Duodenal mucosa (tissue), 2 donors: Measurements from ENCODE around the gene WDR20.

Source experiments
- H3K27ac ChIP-seq: one replicate; pipeline ENCODE4 v1.7.0; 2013; ENCODE audit warnings: low read depth, low read length
- H3K27me3 ChIP-seq, 2 donors: one replicate each; pipeline ENCODE4 v1.7.0; 2013; ENCODE audit warnings: low read length in 2 of 2, control low read depth in 1 of 2; ENCODE audit not compliant: insufficient read depth in 2 of 2, control insufficient read depth in 1 of 2
- H3K36me3 ChIP-seq, 2 donors: one replicate each; pipeline ENCODE4 v1.7.0; 2013; ENCODE audit warnings: low read length in 2 of 2, control low read depth in 1 of 2; ENCODE audit not compliant: insufficient read depth in 2 of 2, control insufficient read depth in 1 of 2
- H3K4me1 ChIP-seq, 2 donors: one replicate each; pipeline ENCODE4 v1.7.0; 2013; ENCODE audit warnings: low read length in 2 of 2, control low read depth in 1 of 2; ENCODE audit not compliant: insufficient read depth in 2 of 2, control insufficient read depth in 1 of 2
- H3K4me3 ChIP-seq, 2 donors: one replicate each; pipeline ENCODE4 v1.7.0; 2013; ENCODE audit warnings: low read length in 2 of 2, low read depth in 1 of 2
- H3K9ac ChIP-seq, 2 donors: one replicate each; pipeline ENCODE4 v1.7.0; 2013; ENCODE audit warnings: low read length in 2 of 2, low read depth in 1 of 2
- H3K9me3 ChIP-seq, 2 donors: one replicate each; pipeline ENCODE4 v1.7.0; 2013; ENCODE audit warnings: low read length in 2 of 2, control low read depth in 1 of 2; ENCODE audit not compliant: control insufficient read depth in 1 of 2

The WDR20 gene

DNA sequence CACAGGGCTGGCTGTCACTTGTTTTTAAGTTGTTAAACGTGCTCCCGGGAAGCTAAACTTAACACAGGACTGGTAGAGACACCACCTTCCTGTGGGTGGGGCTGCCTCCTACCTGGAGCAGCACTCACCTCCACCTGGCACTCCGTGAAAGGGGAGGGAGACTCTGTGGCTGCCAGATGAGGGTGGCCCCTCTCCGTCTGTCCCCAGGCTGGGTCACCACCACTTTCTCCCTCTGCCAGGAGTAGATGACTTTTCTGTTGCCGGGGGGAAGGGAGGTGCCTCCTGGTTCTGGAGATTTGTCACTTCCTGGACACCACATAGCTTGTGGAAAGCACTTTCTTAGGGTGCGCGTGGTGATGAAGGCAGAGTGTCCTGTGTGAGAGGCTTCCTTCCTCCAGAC lies 81.3 kb downstream of the WDR20 start:
- Histone ChIP-seq H3K9ac (no peak overlapping the region), H3K27me3 (no peaks in the 10 kb centered on the region), H3K27ac (no peak overlapping the region), H3K4me1 (no peaks in the 10 kb centered on the region), H3K4me3 (no peak overlapping the region), H3K9me3 (no peaks in the 10 kb centered on the region), H3K36me3 (peaks cover 3 to 25% of the 10 kb centered on the region in 2 donors)

GRCh38 chr14:102222009-102222575 lies 82.4 kb downstream of the WDR20 start:
- Histone ChIP-seq H3K4me3 (no peak overlapping the region), H3K9ac (no peak overlapping the region), H3K9me3 (no peaks in the 10 kb centered on the region), H3K36me3 (peaks cover 3 to 25% of the 10 kb centered on the region in 2 donors), H3K27ac (no peak overlapping the region), H3K27me3 (no peaks in the 10 kb centered on the region), H3K4me1 (peaks cover 0 to 5% of the 10 kb centered on the region in 2 donors)

DNA sequence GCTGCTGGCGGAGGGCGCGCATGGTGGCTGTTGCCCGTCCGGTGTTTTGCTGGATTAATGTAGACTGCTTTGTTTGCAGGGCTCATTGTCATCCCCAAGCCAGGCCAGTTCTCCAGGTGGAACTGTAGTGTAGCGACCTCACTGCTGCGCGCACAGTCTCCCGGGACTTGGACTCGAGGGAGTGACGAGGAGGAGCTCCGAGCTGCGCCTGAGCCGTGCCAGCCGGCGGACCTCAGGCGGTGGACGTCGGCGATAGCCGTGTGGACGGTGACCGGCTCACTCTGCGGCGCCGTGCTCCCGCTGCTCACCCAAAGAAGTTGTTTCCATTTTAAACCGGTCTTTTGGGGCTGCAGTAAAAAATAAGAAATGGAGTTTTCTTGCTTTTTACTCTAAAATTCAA lies 83.1 kb downstream of the WDR20 start:
- Histone ChIP-seq H3K4me1 (peaks cover 0 to 5% of the 10 kb centered on the region in 2 donors), H3K9me3 (no peaks in the 10 kb centered on the region), H3K36me3 (peaks cover 3 to 25% of the 10 kb centered on the region in 2 donors), H3K27ac (no peak overlapping the region), H3K9ac (no peak overlapping the region), H3K4me3 (no peak overlapping the region), H3K27me3 (no peaks in the 10 kb centered on the region)

DNA sequence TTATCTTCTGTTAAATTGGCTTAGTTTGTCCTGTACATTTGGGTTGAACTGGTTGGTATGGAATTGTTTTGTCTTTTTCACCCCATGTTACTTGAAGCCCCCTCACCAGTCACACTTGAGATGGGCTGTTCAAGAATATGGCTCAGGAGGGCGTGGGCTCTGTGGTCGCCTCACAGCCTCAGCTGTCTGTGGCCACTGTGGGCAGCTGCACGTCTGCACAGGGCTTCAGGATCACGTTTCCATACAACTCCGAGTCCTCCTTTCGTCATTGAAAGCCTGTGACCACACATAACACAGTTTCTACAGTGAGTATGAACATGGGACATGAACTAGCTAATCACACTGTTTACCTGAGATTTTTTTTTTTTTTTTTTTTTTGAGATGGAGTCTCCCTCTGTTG lies 84.0 kb downstream of the WDR20 start:
- H3K36me3 ChIP-seq: peaks cover 3 to 25% of the 10 kb centered on the region in 2 donors
- no peaks in the 10 kb centered on the region for H3K9me3 ChIP-seq
- H3K27ac ChIP-seq: no peak overlapping the region
- H3K4me1 ChIP-seq: peaks cover 0 to 5% of the 10 kb centered on the region in 2 donors
- H3K9ac ChIP-seq: no peak overlapping the region
- H3K27me3 ChIP-seq: no peaks in the 10 kb centered on the region
- H3K4me3 ChIP-seq: no peak overlapping the region

- H3K4me3 ChIP-seq: no peak overlapping the region
- peaks cover 0 to 5% of the 10 kb centered on the region in 2 donors for H3K4me1 ChIP-seq
- no peak overlapping the region for H3K27ac ChIP-seq
- H3K36me3 ChIP-seq: peaks cover 3 to 14% of the 10 kb centered on the region in 2 donors
- H3K9me3 ChIP-seq: no peaks in the 10 kb centered on the region
- H3K27me3 ChIP-seq: no peaks in the 10 kb centered on the region
- H3K9ac ChIP-seq: no peak overlapping the region
Observed at GRCh38 chr14:102225386-102225785, 85.7 kb downstream of the WDR20 start.

DNA sequence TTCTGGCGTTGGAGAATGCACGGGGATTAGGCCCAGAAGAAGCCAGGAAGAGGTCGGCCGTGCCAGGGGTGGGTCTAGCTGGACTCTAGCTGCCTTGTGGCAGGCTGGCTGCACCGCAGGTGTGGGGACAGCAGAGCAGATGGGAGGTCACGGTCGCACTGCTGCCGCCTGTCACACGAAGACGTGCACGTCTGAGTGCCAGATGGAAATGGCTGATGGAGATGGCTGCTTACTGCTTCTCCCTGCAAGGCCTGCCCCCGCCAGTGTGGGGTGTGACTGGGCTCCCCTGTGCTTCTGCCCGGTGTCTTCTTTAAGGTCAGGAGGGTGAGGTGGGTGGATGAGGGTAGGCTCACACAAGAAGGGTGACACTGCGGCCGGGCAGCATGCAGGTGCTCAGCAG lies 86.2 kb downstream of the WDR20 start:
- Histone ChIP-seq H3K4me3 (no peak overlapping the region), H3K27ac (no peak overlapping the region), H3K9me3 (no peaks in the 10 kb centered on the region), H3K27me3 (no peaks in the 10 kb centered on the region), H3K9ac (no peak overlapping the region), H3K4me1 (peaks cover 0 to 5% of the 10 kb centered on the region in 2 donors), H3K36me3 (peaks cover 3 to 14% of the 10 kb centered on the region in 2 donors)

- Histone ChIP-seq H3K4me1 (peaks cover 0 to 5% of the 10 kb centered on the region in 2 donors), H3K27me3 (no peaks in the 10 kb centered on the region), H3K36me3 (peaks cover 3 to 14% of the 10 kb centered on the region in 2 donors), H3K9ac (no peak overlapping the region), H3K27ac (no peak overlapping the region), H3K4me3 (no peak overlapping the region), H3K9me3 (no peaks in the 10 kb centered on the region)
Observed at GRCh38 chr14:102226356-102227125, 86.8 kb downstream of the WDR20 start.

GRCh38 chr14:102227184-102227964 lies 87.7 kb downstream of the WDR20 start:
- Histone ChIP-seq H3K9me3 (no peaks in the 10 kb centered on the region), H3K4me1 (peaks cover 0 to 5% of the 10 kb centered on the region in 2 donors), H3K36me3 (peaks cover 3 to 13% of the 10 kb centered on the region in 2 donors), H3K4me3 (no peak overlapping the region), H3K27ac (no peak overlapping the region), H3K9ac (no peak overlapping the region), H3K27me3 (no peaks in the 10 kb centered on the region)

DNA sequence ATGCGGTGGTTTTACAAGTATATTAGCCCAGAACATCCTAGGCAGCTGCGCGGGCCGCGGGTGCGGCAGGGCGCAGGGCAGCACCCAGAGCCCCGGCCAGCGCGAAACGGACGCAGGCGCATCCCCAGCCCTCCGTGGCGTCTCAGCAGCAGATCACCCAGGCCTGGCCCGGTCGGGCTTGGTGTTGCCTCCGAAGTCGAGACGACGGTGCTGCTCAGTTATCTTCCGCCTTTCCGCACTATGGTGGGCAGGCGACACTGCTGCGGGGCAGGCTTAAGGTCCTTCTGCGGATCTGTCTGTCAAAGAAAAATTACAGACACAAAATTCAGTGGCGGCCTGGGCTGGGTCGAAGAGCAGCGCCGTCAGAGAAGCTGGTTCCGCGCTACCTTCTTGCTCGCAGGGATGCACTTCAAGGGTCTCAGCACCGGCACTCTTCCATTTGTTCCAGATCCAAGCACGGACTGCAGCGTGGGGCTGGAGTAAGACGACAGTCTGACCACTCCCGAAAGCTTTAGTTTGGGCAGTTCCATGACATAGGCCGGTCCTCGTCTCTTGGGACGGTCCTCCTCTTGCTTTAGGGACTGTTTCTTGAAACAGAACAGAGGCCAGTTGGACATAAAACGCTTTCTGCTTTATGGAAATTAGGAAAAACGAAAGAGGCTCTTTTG lies 89.5 kb downstream of the WDR20 start:
- Histone ChIP-seq H3K9ac (no peak overlapping the region), H3K4me3 (no peak overlapping the region), H3K36me3 (peaks cover 0 to 3% of the 10 kb centered on the region in 2 donors), H3K4me1 (peaks cover 0 to 5% of the 10 kb centered on the region in 2 donors), H3K27ac (no peak overlapping the region), H3K27me3 (no peaks in the 10 kb centered on the region), H3K9me3 (no peaks in the 10 kb centered on the region)
